Mononuclear cell (primary cell): ENCODE measurements around the gene TTC7B. TPM values are rescaled to one million over a fixed set of nuclear protein-coding genes. Genes with fewer than 3 reads are reported as not detected.

Experiments
- H3K27me3 ChIP-seq: 2 replicates; pipeline ENCODE4 v1.6.0; 2011; ENCODE audit warnings: low read length, control low read depth; ENCODE audit not compliant: insufficient read depth
- H3K4me1 ChIP-seq: 2 replicates; pipeline ENCODE4 v1.5.1; 2011; ENCODE audit warnings: mild to moderate bottlenecking, low read length, control low read depth; ENCODE audit not compliant: insufficient read depth
- H3K4me3 ChIP-seq: 2 replicates; pipeline ENCODE4 v1.5.1; 2011; ENCODE audit warnings: mild to moderate bottlenecking, low read length, moderate library complexity
- H3K9me3 ChIP-seq: 2 replicates; pipeline ENCODE4 v1.5.1; 2011; ENCODE audit warnings: low read depth, mild to moderate bottlenecking, control low read depth, low read length
- total RNA-seq: library from RNA; depleted of rRNA; stranded (reverse); fragments of >200 nt; gene quantifications from one replicate; pipeline ENCODE4 v1.2.3, GENCODE V29; 2012

The TTC7B gene
- total RNA-seq, 1 donor, result 8.3 TPM

GRCh38 chr14:90625445-90625844 lies 190.8 kb downstream of the TTC7B start:
- Histone ChIP-seq H3K9me3 (no peaks in the 10 kb centered on the region), H3K4me1 (peaks cover 45% of the 10 kb centered on the region), H3K27me3 (no peaks in the 10 kb centered on the region), H3K4me3 (no peak overlapping the region)

- H3K27me3 ChIP-seq, result no peaks in the 10 kb centered on the region
- no peak overlapping the region for H3K4me3 ChIP-seq
- H3K9me3 ChIP-seq, result no peaks in the 10 kb centered on the region
- H3K4me1 ChIP-seq, result peaks cover 40% of the 10 kb centered on the region
Measured at GRCh38 chr14:90624732-90625400, 191.4 kb downstream of the TTC7B start.

GRCh38 chr14:90624227-90624626 lies 192.0 kb downstream of the TTC7B start:
- no peaks in the 10 kb centered on the region for H3K27me3 ChIP-seq
- peaks cover 34% of the 10 kb centered on the region for H3K4me1 ChIP-seq
- no peak overlapping the region for H3K4me3 ChIP-seq
- H3K9me3 ChIP-seq, result no peaks in the 10 kb centered on the region

- no peaks in the 10 kb centered on the region for H3K9me3 ChIP-seq
- H3K27me3 ChIP-seq, result no peaks in the 10 kb centered on the region
Measured at GRCh38 chr14:90621201-90621600, 195.0 kb downstream of the TTC7B start.

GRCh38 chr14:90620568-90621077 lies 195.6 kb downstream of the TTC7B start:
- H3K9me3 ChIP-seq, result no peaks in the 10 kb centered on the region
- H3K4me1 ChIP-seq, result peaks cover 20% of the 10 kb centered on the region
- no peaks in the 10 kb centered on the region for H3K27me3 ChIP-seq
- H3K4me3 ChIP-seq, result no peak overlapping the region

More at GRCh38 chr14:90621201-90621600, 195.0 kb downstream of the TTC7B start:
- Histone ChIP-seq H3K4me1 (peaks cover 20% of the 10 kb centered on the region), H3K4me3 (no peak overlapping the region)

- Histone ChIP-seq H3K4me3 (no peak overlapping the region), H3K9me3 (no peaks in the 10 kb centered on the region), H3K4me1 (peaks cover 13% of the 10 kb centered on the region), H3K27me3 (no peaks in the 10 kb centered on the region)
Measured at GRCh38 chr14:90619911-90620310, 196.3 kb downstream of the TTC7B start.

- Histone ChIP-seq H3K4me1 (no peaks in the 10 kb centered on the region), H3K27me3 (no peaks in the 10 kb centered on the region), H3K4me3 (no peak overlapping the region), H3K9me3 (no peaks in the 10 kb centered on the region)
Measured at GRCh38 chr14:90617961-90618360, 198.3 kb downstream of the TTC7B start.

- Histone ChIP-seq H3K4me3 (no peak overlapping the region), H3K4me1 (peaks cover 2% of the 10 kb centered on the region), H3K27me3 (no peaks in the 10 kb centered on the region), H3K9me3 (no peaks in the 10 kb centered on the region)
Measured at GRCh38 chr14:90616881-90617280, 199.3 kb downstream of the TTC7B start.

- Histone ChIP-seq H3K4me3 (no peak overlapping the region), H3K27me3 (no peaks in the 10 kb centered on the region)
Measured at GRCh38 chr14:90616313-90616712, 199.9 kb downstream of the TTC7B start.

GRCh38 chr14:90615517-90616060 lies 200.6 kb downstream of the TTC7B start:
- Histone ChIP-seq H3K9me3 (no peaks in the 10 kb centered on the region), H3K4me1 (peaks cover 15% of the 10 kb centered on the region), H3K27me3 (no peaks in the 10 kb centered on the region), H3K4me3 (no peak overlapping the region)

More at GRCh38 chr14:90616313-90616712, 199.9 kb downstream of the TTC7B start:
- Histone ChIP-seq H3K9me3 (no peaks in the 10 kb centered on the region), H3K4me1 (peaks cover 8% of the 10 kb centered on the region)

GRCh38 chr14:90614696-90615516 lies 201.3 kb downstream of the TTC7B start:
- H3K9me3 ChIP-seq, result no peaks in the 10 kb centered on the region

GRCh38 chr14:90613997-90614396 lies 202.2 kb downstream of the TTC7B start:
- no peaks in the 10 kb centered on the region for H3K27me3 ChIP-seq
- H3K9me3 ChIP-seq, result no peaks in the 10 kb centered on the region

More at GRCh38 chr14:90614696-90615516, 201.3 kb downstream of the TTC7B start:
- no peak overlapping the region for H3K4me3 ChIP-seq
- peaks cover 22% of the 10 kb centered on the region for H3K4me1 ChIP-seq
- H3K27me3 ChIP-seq, result no peaks in the 10 kb centered on the region

GRCh38 chr14:90613453-90613852 lies 202.8 kb downstream of the TTC7B start:
- H3K4me1 ChIP-seq, result peaks cover 36% of the 10 kb centered on the region
- no peaks in the 10 kb centered on the region for H3K9me3 ChIP-seq
- H3K27me3 ChIP-seq, result no peaks in the 10 kb centered on the region
- H3K4me3 ChIP-seq, result no peak overlapping the region

More at GRCh38 chr14:90613997-90614396, 202.2 kb downstream of the TTC7B start:
- no peak overlapping the region for H3K4me3 ChIP-seq
- peaks cover 30% of the 10 kb centered on the region for H3K4me1 ChIP-seq

GRCh38 chr14:90612801-90613200 lies 203.4 kb downstream of the TTC7B start:
- Histone ChIP-seq H3K9me3 (no peaks in the 10 kb centered on the region), H3K4me3 (no peak overlapping the region), H3K4me1 (peaks cover 42% of the 10 kb centered on the region), H3K27me3 (no peaks in the 10 kb centered on the region)

GRCh38 chr14:90611936-90612335 lies 204.3 kb downstream of the TTC7B start:
- H3K4me3 ChIP-seq, result no peak overlapping the region
- no peaks in the 10 kb centered on the region for H3K27me3 ChIP-seq
- no peaks in the 10 kb centered on the region for H3K9me3 ChIP-seq
- H3K4me1 ChIP-seq, result peaks cover 42% of the 10 kb centered on the region
